Endometrial microvascular endothelial cells (primary cell): Measurements from ENCODE around the gene OSR1. TPM values are rescaled to one million over a fixed set of nuclear protein-coding genes. Genes with fewer than 3 reads are reported as not detected.
"Not testable (repeated sequence)": the region's sequence is repeated elsewhere in the genome, so short reads cannot be mapped to it uniquely, and the experiment has no call there.

Experiments used
- in situ Hi-C: cut with HindIII; loops from 2 replicates; pipeline ENCODE4 v1.10.0; 2017; ENCODE audit warnings: low sequenced_read_pairs, low pct_unique_long_range_greater_than_20kb; ENCODE audit errors: inconsistent ontology term
- total RNA-seq: library from RNA; depleted of rRNA; stranded (reverse); fragments of >200 nt; gene quantifications from one replicate; pipeline ENCODE4 v1.2.3, GENCODE V29; 2015; ENCODE audit errors: inconsistent ontology term

Gene OSR1
- total RNA-seq, 1 donor from 2014 or later = not detected

GRCh38 chr2:19346983-19347618, 11.3 kb downstream of the OSR1 start:
- in situ Hi-C loops = no loop called here

- in situ Hi-C loops = no loop called here
These were observed 20.7 kb downstream of the OSR1 start for GRCh38 chr2:19337742-19338141.

- in situ Hi-C loops = no loop called here
These were observed 21.2 kb downstream of the OSR1 start for GRCh38 chr2:19337202-19337601.

GRCh38 chr2:19336781-19337180, 21.6 kb downstream of the OSR1 start:
- in situ Hi-C loops = no loop called here

GRCh38 chr2:19332503-19332902, 25.9 kb downstream of the OSR1 start:
- in situ Hi-C loops = no loop called here

- in situ Hi-C loops = no loop called here
These were observed 27.0 kb downstream of the OSR1 start for GRCh38 chr2:19331450-19331849.

- in situ Hi-C loops = no loop called here
These were observed 28.0 kb downstream of the OSR1 start for GRCh38 chr2:19330436-19330835.

- in situ Hi-C loops = no loop called here
These were observed 29.0 kb downstream of the OSR1 start for GRCh38 chr2:19329445-19329844.

GRCh38 chr2:19327496-19327895, 30.9 kb downstream of the OSR1 start:
- in situ Hi-C loops = no loop called here

- in situ Hi-C loops = no loop called here
These were observed 36.5 kb downstream of the OSR1 start for GRCh38 chr2:19321946-19322345.

GRCh38 chr2:19320813-19321212, 37.6 kb downstream of the OSR1 start:
- in situ Hi-C loops = no loop called here

GRCh38 chr2:19319698-19320097, 38.7 kb downstream of the OSR1 start:
- in situ Hi-C loops = no loop called here

GRCh38 chr2:19319064-19319463, 39.4 kb downstream of the OSR1 start:
- in situ Hi-C loops = no loop called here

GRCh38 chr2:19313553-19313952, 44.9 kb downstream of the OSR1 start:
- in situ Hi-C loops = no loop called here

- in situ Hi-C loops = no loop called here
These were observed 45.5 kb downstream of the OSR1 start for GRCh38 chr2:19312949-19313348.

- in situ Hi-C loops = not testable (repeated sequence)
These were observed 52.4 kb downstream of the OSR1 start for GRCh38 chr2:19306065-19306464.

GRCh38 chr2:19305400-19306055, 52.9 kb downstream of the OSR1 start:
- in situ Hi-C loops = not testable (repeated sequence)

- in situ Hi-C loops = no loop called here
These were observed 56.7 kb downstream of the OSR1 start for GRCh38 chr2:19301706-19302105.
